Uterus (tissue), 2 donors: Measurements from ENCODE around the gene TMEM255B.

Experiments used
- POLR2A ChIP-seq, 2 donors: fragments of 450-650 bp; IDR thresholded peaks; one replicate each; pipeline ENCODE4 v1.6.1; 2016; ENCODE audit warnings: antibody characterized with exemption in 2 of 2, mild to moderate bottlenecking in 1 of 2, moderate library complexity in 1 of 2
- TF ChIP-seq, protein P1 (sequence below), 4 experiments: fragments of 200-600 bp in 2 of 4; fragments of 450-650 bp in 2 of 4; sonication (generic) in 2 of 4; IDR thresholded peaks; one replicate each; pipeline ENCODE4 v1.5.1; 2016 to 2019; ENCODE audit warnings: antibody characterized with exemption in 4 of 4, mild to moderate bottlenecking in 2 of 4, moderate library complexity in 1 of 4

DNA sequence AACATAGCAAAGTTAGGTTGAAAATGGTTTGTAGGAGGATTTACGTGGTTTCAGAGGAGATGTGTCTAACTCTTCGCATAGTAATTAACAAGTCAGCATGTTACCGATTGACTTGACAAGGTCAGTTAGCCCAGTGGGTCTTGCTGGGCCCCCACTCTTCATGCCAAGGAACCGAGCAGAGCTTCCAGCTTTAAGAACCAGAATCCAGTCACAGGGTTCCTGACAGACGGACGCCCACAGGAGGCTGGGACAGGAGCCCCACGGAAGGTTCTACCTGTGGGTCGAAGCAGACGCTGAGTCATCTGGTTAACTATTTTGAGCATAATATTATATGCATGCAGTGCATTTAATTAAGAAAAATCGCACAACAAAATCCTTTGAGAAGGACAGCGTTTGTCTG is 3.5 kb downstream of the TMEM255B start:
- TF ChIP-seq, protein P1, sequence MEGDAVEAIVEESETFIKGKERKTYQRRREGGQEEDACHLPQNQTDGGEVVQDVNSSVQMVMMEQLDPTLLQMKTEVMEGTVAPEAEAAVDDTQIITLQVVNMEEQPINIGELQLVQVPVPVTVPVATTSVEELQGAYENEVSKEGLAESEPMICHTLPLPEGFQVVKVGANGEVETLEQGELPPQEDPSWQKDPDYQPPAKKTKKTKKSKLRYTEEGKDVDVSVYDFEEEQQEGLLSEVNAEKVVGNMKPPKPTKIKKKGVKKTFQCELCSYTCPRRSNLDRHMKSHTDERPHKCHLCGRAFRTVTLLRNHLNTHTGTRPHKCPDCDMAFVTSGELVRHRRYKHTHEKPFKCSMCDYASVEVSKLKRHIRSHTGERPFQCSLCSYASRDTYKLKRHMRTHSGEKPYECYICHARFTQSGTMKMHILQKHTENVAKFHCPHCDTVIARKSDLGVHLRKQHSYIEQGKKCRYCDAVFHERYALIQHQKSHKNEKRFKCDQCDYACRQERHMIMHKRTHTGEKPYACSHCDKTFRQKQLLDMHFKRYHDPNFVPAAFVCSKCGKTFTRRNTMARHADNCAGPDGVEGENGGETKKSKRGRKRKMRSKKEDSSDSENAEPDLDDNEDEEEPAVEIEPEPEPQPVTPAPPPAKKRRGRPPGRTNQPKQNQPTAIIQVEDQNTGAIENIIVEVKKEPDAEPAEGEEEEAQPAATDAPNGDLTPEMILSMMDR (IDR thresholded peaks at IDR 0.05): no peak
- no peak for TF ChIP-seq POLR2A (IDR thresholded peaks at IDR 0.05)
